HEK293 (cell line): ENCODE measurements around the gene DCST2.

Experiments
- BCL11B ChIP-seq: fragments of 450-650 bp; formaldehyde crosslinking; IDR thresholded peaks from 2 replicates; pipeline ENCODE4 v1.5.1; 2016; ENCODE audit warnings: low read depth, missing biosample characterization, missing genetic modification characterization
- KLF7 ChIP-seq: fragments of 450-650 bp; formaldehyde crosslinking; IDR thresholded peaks from 2 replicates; pipeline ENCODE4 v1.5.1; 2016; ENCODE audit warnings: missing biosample characterization, missing genetic modification characterization, borderline replicate concordance
- KLF9 ChIP-seq: fragments of 450-650 bp; formaldehyde crosslinking; IDR thresholded peaks from 2 replicates; pipeline ENCODE4 v1.5.1; 2016; ENCODE audit warnings: missing biosample characterization, missing genetic modification characterization, low read depth
- WT1 ChIP-seq: fragments of 450-650 bp; formaldehyde crosslinking; IDR thresholded peaks from 2 replicates; pipeline ENCODE4 v1.5.1; 2016; ENCODE audit warnings: missing biosample characterization, missing genetic modification characterization
- ZBTB17 ChIP-seq: fragments of 450-650 bp; formaldehyde crosslinking; IDR thresholded peaks from 2 replicates; pipeline ENCODE4 v1.5.1; 2016; ENCODE audit warnings: missing biosample characterization, missing genetic modification characterization
- ZNF274 ChIP-seq, 2 experiments: fragments of 200-500 bp in 1 of 2; fragments of 450-650 bp in 1 of 2; sonication (Bioruptor generic) in 1 of 2; formaldehyde crosslinking in 1 of 2; IDR thresholded peaks; 2 replicates each; pipeline versions ENCODE4 v1.5.1 to v1.6.1; 2014 to 2016; ENCODE audit warnings: borderline replicate concordance in 1 of 2, inconsistent platforms in 1 of 2, low read length in 1 of 2, missing biosample characterization in 1 of 2, missing genetic modification characterization in 1 of 2
- ZNF843 ChIP-seq: fragments of 450-650 bp; formaldehyde crosslinking; IDR thresholded peaks from 2 replicates; pipeline ENCODE4 v1.5.1; 2016; ENCODE audit warnings: missing biosample characterization, missing genetic modification characterization
- TF ChIP-seq, protein P1 (sequence below): fragments of 450-650 bp; formaldehyde crosslinking; IDR thresholded peaks from 2 replicates; pipeline ENCODE4 v1.5.1; 2016; ENCODE audit warnings: missing biosample characterization, missing genetic modification characterization
- TF ChIP-seq, protein P2 (sequence below): fragments of 450-650 bp; formaldehyde crosslinking; IDR thresholded peaks from 2 replicates; pipeline ENCODE4 v1.5.1; 2016; ENCODE audit warnings: missing biosample characterization, missing genetic modification characterization
- TF ChIP-seq, protein P3 (sequence below): fragments of 450-650 bp; formaldehyde crosslinking; IDR thresholded peaks from 2 replicates; pipeline ENCODE4 v1.5.1; 2016; ENCODE audit warnings: missing biosample characterization, missing genetic modification characterization
- TF ChIP-seq, protein P4 (sequence below): fragments of 450-650 bp; formaldehyde crosslinking; IDR thresholded peaks from 2 replicates; pipeline ENCODE4 v1.5.1; 2016; ENCODE audit warnings: missing biosample characterization, missing genetic modification characterization
- TF ChIP-seq, protein P5 (sequence below): fragments of 450-650 bp; formaldehyde crosslinking; IDR thresholded peaks from 2 replicates; pipeline ENCODE4 v1.5.1; 2017; ENCODE audit warnings: missing biosample characterization, mild to moderate bottlenecking, missing genetic modification characterization, moderate library complexity
- TF ChIP-seq, protein P6 (sequence below): fragments of 450-650 bp; formaldehyde crosslinking; IDR thresholded peaks from 2 replicates; pipeline ENCODE4 v1.5.1; 2016; ENCODE audit warnings: missing biosample characterization, missing genetic modification characterization
- TF ChIP-seq, protein P7 (sequence below): fragments of 450-650 bp; formaldehyde crosslinking; IDR thresholded peaks from 2 replicates; pipeline ENCODE4 v1.5.1; 2016; ENCODE audit warnings: missing biosample characterization, missing genetic modification characterization

The DCST2 gene

DNA sequence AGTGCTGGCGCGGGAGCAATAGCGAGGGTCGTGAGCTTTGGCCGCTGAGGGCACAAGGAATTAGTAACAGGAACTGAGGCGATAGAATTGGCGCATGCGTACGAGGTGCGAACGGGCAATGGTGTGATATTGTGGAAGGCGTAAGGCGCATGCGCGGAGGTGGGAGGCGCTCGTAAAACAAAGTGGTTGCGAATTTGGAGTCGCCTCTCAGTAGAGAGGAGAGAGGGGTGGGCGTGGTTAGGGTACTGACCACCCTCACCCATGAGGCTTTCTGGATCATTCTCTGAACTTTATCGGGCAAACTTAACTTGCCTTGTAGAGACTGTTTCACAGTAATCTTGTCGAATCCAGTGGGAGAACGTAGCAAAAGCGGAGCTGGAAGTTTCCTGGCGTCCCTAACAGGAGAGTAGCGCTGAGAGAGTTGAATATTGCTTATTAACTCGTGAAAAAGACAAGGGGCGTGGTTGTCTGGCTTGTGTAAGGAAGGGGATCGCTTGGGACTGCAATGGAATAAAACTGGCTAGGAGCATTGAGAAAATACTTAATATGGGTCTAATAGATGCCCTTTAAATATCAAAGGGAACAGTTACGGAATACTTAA, 58.7 kb downstream of the DCST2 start (continued):
- TF ChIP-seq KLF7 = peak; percentile 13; the same call in 1 of the 2 replicates
- TF ChIP-seq, protein P1, sequence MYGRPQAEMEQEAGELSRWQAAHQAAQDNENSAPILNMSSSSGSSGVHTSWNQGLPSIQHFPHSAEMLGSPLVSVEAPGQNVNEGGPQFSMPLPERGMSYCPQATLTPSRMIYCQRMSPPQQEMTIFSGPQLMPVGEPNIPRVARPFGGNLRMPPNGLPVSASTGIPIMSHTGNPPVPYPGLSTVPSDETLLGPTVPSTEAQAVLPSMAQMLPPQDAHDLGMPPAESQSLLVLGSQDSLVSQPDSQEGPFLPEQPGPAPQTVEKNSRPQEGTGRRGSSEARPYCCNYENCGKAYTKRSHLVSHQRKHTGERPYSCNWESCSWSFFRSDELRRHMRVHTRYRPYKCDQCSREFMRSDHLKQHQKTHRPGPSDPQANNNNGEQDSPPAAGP = 0 out of 2 replicates have a peak, but pooled peaks have one; percentile 24
- TF ChIP-seq, protein P2, sequence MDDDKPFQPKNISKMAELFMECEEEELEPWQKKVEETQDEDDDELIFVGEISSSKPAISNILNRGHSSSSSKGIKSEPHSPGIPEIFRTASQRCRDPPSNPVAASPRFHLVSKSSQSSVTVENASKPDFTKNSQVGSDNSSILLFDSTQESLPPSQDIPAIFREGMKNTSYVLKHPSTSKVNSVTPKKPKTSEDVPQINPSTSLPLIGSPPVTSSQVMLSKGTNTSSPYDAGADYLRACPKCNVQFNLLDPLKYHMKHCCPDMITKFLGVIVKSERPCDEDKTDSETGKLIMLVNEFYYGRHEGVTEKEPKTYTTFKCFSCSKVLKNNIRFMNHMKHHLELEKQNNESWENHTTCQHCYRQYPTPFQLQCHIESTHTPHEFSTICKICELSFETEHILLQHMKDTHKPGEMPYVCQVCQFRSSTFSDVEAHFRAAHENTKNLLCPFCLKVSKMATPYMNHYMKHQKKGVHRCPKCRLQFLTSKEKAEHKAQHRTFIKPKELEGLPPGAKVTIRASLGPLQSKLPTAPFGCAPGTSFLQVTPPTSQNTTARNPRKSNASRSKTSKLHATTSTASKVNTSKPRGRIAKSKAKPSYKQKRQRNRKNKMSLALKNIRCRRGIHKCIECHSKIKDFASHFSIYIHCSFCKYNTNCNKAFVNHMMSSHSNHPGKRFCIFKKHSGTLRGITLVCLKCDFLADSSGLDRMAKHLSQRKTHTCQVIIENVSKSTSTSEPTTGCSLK (tag by site-specific recombination) = no peak
- 0 out of 2 replicates have a peak, but pooled peaks have one; percentile 13 for TF ChIP-seq BCL11B (tag by site-specific recombination)
- TF ChIP-seq, protein P3, sequence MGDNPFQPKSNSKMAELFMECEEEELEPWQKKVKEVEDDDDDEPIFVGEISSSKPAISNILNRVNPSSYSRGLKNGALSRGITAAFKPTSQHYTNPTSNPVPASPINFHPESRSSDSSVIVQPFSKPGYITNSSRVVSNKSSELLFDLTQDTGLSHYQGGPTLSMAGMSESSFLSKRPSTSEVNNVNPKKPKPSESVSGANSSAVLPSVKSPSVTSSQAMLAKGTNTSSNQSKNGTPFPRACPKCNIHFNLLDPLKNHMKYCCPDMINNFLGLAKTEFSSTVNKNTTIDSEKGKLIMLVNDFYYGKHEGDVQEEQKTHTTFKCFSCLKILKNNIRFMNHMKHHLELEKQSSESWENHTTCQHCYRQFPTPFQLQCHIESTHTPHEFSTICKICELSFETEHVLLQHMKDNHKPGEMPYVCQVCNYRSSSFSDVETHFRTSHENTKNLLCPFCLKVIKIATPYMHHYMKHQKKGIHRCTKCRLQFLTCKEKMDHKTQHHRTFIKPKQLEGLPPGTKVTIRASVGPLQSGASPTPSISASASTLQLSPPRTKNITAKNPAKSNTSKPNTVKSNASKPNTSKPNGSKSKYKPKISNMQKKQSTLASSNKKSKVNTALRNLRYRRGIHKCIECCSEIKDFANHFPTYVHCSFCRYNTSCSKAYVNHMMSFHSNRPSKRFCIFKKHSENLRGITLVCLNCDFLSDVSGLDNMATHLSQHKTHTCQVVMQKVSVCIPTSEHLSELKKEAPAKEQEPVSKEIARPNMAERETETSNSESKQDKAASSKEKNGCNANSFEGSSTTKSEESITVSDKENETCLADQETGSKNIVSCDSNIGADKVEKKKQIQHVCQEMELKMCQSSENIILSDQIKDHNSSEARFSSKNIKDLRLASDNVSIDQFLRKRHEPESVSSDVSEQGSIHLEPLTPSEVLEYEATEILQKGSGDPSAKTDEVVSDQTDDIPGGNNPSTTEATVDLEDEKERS (tag by site-specific recombination) = no peak
- peak; percentile 73; the same call in 1 of the 2 replicates for TF ChIP-seq WT1
- 0 out of 2 replicates have a peak, but pooled peaks have one; percentile 23 for TF ChIP-seq ZBTB17 (tag by site-specific recombination)
- TF ChIP-seq, protein P4, sequence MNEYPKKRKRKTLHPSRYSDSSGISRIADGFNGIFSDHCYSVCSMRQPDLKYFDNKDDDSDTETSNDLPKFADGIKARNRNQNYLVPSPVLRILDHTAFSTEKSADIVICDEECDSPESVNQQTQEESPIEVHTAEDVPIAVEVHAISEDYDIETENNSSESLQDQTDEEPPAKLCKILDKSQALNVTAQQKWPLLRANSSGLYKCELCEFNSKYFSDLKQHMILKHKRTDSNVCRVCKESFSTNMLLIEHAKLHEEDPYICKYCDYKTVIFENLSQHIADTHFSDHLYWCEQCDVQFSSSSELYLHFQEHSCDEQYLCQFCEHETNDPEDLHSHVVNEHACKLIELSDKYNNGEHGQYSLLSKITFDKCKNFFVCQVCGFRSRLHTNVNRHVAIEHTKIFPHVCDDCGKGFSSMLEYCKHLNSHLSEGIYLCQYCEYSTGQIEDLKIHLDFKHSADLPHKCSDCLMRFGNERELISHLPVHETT = no peak
- TF ChIP-seq ZNF274 (IDR thresholded peaks at IDR 0.05; ENCODE audit: low read length) = no peak
- no peak for TF ChIP-seq ZNF274 (tag by site-specific recombination; IDR thresholded peaks at IDR 0.05; ENCODE audit: borderline replicate concordance)
- 0 out of 2 replicates have a peak, but pooled peaks have one; percentile 11 for TF ChIP-seq ZNF843 (tag by site-specific recombination)
- TF ChIP-seq, protein P5, sequence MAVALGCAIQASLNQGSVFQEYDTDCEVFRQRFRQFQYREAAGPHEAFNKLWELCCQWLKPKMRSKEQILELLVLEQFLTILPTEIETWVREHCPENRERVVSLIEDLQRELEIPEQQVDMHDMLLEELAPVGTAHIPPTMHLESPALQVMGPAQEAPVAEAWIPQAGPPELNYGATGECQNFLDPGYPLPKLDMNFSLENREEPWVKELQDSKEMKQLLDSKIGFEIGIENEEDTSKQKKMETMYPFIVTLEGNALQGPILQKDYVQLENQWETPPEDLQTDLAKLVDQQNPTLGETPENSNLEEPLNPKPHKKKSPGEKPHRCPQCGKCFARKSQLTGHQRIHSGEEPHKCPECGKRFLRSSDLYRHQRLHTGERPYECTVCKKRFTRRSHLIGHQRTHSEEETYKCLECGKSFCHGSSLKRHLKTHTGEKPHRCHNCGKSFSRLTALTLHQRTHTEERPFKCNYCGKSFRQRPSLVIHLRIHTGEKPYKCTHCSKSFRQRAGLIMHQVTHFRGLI (tag by site-specific recombination) = peak; percentile 7; the same call in 1 of the 2 replicates
- peak; percentile 97 for TF ChIP-seq KLF9 (tag by site-specific recombination)
- TF ChIP-seq, protein P6, sequence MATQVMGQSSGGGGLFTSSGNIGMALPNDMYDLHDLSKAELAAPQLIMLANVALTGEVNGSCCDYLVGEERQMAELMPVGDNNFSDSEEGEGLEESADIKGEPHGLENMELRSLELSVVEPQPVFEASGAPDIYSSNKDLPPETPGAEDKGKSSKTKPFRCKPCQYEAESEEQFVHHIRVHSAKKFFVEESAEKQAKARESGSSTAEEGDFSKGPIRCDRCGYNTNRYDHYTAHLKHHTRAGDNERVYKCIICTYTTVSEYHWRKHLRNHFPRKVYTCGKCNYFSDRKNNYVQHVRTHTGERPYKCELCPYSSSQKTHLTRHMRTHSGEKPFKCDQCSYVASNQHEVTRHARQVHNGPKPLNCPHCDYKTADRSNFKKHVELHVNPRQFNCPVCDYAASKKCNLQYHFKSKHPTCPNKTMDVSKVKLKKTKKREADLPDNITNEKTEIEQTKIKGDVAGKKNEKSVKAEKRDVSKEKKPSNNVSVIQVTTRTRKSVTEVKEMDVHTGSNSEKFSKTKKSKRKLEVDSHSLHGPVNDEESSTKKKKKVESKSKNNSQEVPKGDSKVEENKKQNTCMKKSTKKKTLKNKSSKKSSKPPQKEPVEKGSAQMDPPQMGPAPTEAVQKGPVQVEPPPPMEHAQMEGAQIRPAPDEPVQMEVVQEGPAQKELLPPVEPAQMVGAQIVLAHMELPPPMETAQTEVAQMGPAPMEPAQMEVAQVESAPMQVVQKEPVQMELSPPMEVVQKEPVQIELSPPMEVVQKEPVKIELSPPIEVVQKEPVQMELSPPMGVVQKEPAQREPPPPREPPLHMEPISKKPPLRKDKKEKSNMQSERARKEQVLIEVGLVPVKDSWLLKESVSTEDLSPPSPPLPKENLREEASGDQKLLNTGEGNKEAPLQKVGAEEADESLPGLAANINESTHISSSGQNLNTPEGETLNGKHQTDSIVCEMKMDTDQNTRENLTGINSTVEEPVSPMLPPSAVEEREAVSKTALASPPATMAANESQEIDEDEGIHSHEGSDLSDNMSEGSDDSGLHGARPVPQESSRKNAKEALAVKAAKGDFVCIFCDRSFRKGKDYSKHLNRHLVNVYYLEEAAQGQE (tag by site-specific recombination) = no peak
- TF ChIP-seq, protein P7, sequence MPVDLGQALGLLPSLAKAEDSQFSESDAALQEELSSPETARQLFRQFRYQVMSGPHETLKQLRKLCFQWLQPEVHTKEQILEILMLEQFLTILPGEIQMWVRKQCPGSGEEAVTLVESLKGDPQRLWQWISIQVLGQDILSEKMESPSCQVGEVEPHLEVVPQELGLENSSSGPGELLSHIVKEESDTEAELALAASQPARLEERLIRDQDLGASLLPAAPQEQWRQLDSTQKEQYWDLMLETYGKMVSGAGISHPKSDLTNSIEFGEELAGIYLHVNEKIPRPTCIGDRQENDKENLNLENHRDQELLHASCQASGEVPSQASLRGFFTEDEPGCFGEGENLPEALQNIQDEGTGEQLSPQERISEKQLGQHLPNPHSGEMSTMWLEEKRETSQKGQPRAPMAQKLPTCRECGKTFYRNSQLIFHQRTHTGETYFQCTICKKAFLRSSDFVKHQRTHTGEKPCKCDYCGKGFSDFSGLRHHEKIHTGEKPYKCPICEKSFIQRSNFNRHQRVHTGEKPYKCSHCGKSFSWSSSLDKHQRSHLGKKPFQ (tag by site-specific recombination) = peak; percentile 56; the same call in 1 of the 2 replicates
- TF ChIP-seq, all 188 proteins: peak for 21
